Measurements from ENCODE around the gene PRKG1. TPM values are rescaled to one million over a fixed set of nuclear protein-coding genes. Genes with fewer than 3 reads are reported as not detected.

PRKG1 gene
- total and polyA plus RNA-seq, 4 donors, result 0.46 to 5.1 (median 1.5) TPM

DNA sequence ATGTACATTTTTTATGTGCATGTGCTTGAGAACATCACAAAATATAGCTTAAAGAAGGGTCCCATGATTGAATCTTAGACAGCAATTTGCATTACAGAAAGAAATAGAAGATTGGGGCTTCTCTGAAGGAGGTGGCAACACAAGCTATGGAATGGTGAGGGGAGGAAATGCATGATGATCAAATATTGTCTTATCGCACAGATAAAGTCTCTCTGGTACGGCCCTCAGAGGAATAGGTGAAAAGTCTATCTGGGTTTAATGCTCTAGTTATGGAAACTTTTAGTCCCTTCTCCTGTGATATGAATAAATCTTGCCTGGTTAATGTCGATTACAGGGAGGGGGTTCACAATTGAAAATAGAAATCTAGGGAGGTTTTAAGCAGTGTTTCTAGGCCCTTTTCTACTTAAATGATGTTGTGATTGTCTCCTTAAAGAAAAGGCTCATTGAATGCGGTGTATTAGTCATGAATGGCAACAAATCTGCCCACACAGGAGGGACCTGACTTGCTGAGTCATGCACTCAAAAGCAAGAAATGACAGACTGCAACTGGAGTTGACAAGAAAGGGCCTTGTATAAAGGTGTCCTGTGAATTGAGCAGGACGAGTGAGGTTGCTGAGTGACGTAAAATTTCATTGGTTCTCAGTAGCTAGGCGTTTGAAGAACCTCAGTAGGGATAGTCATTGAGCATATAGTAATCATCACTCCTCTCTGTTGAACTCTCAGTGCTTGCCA is 758.5 kb downstream of the PRKG1 start:
- no peaks in the 10 kb centered on the region for H3K4me1 ChIP-seq (ENCODE audit: control insufficient read depth in 4 of 4, insufficient read depth in 4 of 4, low read length in 3 of 4)
- no peaks in the 10 kb centered on the region for H3K36me3 ChIP-seq (ENCODE audit: control insufficient read depth in 4 of 4, insufficient read depth in 3 of 4, low read depth in 1 of 4, low read length in 3 of 4)
- WGBS, result 79% methylated on average over 7 of the region's 7 CpGs
- DNase-seq (ENCODE audit: low spot score), result no peak
- peaks cover 0 to 11% (median 0%) of the 10 kb centered on the region in 4 donors for H3K9me3 ChIP-seq (ENCODE audit: control insufficient read depth in 4 of 4, low read length in 3 of 4)
- no peak for TF ChIP-seq EGR1 (IDR thresholded peaks at IDR 0.05; ENCODE audit: low read depth in 2 of 2)
- TF ChIP-seq, protein P1, sequence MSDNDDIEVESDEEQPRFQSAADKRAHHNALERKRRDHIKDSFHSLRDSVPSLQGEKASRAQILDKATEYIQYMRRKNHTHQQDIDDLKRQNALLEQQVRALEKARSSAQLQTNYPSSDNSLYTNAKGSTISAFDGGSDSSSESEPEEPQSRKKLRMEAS (IDR thresholded peaks at IDR 0.05), result no peak
- TF ChIP-seq HNF4G (IDR thresholded peaks at IDR 0.05), result no peak
- TF ChIP-seq, protein P2, sequence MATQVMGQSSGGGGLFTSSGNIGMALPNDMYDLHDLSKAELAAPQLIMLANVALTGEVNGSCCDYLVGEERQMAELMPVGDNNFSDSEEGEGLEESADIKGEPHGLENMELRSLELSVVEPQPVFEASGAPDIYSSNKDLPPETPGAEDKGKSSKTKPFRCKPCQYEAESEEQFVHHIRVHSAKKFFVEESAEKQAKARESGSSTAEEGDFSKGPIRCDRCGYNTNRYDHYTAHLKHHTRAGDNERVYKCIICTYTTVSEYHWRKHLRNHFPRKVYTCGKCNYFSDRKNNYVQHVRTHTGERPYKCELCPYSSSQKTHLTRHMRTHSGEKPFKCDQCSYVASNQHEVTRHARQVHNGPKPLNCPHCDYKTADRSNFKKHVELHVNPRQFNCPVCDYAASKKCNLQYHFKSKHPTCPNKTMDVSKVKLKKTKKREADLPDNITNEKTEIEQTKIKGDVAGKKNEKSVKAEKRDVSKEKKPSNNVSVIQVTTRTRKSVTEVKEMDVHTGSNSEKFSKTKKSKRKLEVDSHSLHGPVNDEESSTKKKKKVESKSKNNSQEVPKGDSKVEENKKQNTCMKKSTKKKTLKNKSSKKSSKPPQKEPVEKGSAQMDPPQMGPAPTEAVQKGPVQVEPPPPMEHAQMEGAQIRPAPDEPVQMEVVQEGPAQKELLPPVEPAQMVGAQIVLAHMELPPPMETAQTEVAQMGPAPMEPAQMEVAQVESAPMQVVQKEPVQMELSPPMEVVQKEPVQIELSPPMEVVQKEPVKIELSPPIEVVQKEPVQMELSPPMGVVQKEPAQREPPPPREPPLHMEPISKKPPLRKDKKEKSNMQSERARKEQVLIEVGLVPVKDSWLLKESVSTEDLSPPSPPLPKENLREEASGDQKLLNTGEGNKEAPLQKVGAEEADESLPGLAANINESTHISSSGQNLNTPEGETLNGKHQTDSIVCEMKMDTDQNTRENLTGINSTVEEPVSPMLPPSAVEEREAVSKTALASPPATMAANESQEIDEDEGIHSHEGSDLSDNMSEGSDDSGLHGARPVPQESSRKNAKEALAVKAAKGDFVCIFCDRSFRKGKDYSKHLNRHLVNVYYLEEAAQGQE (IDR thresholded peaks at IDR 0.05), result no peak
- no peak for TF ChIP-seq RAD21 (IDR thresholded peaks at IDR 0.05)
- TF ChIP-seq, protein P3, sequence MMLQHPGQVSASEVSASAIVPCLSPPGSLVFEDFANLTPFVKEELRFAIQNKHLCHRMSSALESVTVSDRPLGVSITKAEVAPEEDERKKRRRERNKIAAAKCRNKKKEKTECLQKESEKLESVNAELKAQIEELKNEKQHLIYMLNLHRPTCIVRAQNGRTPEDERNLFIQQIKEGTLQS (IDR thresholded peaks at IDR 0.05), result no peak
- no peak for TF ChIP-seq FOXA2 (IDR thresholded peaks at IDR 0.05)
- TF ChIP-seq JUND (IDR thresholded peaks at IDR 0.05), result no peak
- H3K4me3 ChIP-seq (ENCODE audit: low read depth in 1 of 3, low read length in 3 of 3), result no peak overlapping the region
- no peak overlapping the region for H3K27ac ChIP-seq (ENCODE audit: low read depth in 1 of 2, low read length in 2 of 2)
- no peak overlapping the region for H3K9ac ChIP-seq (ENCODE audit: low read depth in 1 of 2, low read length in 2 of 2)
- H3K27me3 ChIP-seq (ENCODE audit: control insufficient read depth in 4 of 4, insufficient read depth in 4 of 4, low read length in 3 of 4), result no peaks in the 10 kb centered on the region

DNA sequence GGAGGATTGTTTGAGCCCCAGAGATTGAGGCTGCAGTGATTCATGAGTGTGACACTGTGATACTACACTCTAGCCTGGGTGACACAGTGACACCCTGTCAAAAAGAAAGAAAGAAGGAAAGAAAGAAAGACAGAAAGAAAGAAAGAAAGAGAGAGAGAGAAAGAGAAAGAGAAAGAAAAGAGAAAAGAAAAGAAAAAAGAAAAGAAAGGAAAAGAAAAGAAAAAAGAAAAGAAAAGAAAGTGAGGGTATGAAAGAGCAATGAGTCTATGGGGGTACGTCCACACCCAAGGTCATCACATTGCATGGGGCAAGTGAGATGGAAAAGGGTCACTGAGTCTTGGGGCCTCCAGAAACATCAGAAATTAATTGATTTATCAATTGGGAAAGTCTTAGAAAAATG is 760.3 kb downstream of the PRKG1 start:
- Histone ChIP-seq H3K36me3 (ENCODE audit: control insufficient read depth in 4 of 4, insufficient read depth in 3 of 4, low read depth in 1 of 4, low read length in 3 of 4) (no peaks in the 10 kb centered on the region), H3K9ac (ENCODE audit: low read depth in 1 of 2, low read length in 2 of 2) (no peak overlapping the region), H3K4me1 (ENCODE audit: control insufficient read depth in 4 of 4, insufficient read depth in 4 of 4, low read length in 3 of 4) (no peaks in the 10 kb centered on the region), H3K27ac (ENCODE audit: low read depth in 1 of 2, low read length in 2 of 2) (no peak overlapping the region), H3K4me3 (ENCODE audit: low read depth in 1 of 3, low read length in 3 of 3) (no peak overlapping the region), H3K9me3 (ENCODE audit: control insufficient read depth in 4 of 4, low read length in 3 of 4) (peaks cover 0 to 11% (median 0%) of the 10 kb centered on the region in 4 donors), H3K27me3 (ENCODE audit: control insufficient read depth in 4 of 4, insufficient read depth in 4 of 4, low read length in 3 of 4) (no peaks in the 10 kb centered on the region)
- TF ChIP-seq EGR1 (IDR thresholded peaks at IDR 0.05; ENCODE audit: low read depth in 2 of 2), result no peak
- no peak for TF ChIP-seq FOXA1 (IDR thresholded peaks at IDR 0.05)
- TF ChIP-seq, protein P3 (IDR thresholded peaks at IDR 0.05), result no peak
- no peak for TF ChIP-seq YY1 (IDR thresholded peaks at IDR 0.05)
- 72% methylated on average over 1 of the region's 1 CpG for WGBS
- DNase-seq (ENCODE audit: low spot score), result no peak

DNA sequence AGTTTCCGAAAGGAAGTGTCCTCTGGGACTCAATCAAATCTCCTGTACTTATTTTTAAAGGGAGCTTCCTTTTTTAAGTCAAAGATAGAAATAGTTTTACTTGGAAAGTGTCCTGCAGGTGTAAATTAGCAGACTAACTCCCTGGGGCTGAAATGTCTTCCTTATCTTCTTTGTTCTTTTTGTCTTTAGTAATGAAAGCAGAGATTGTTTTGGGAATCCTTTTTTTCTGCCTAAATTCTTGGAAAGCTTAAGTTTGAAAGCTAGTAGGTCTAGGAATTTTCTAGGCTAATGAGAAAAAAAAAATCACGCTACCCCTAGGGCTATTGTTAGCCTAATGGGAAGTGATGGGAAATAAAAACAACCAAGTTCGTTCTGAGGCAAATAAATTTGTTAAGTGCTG is 764.2 kb downstream of the PRKG1 start:
- Histone ChIP-seq H3K36me3 (ENCODE audit: control insufficient read depth in 4 of 4, insufficient read depth in 3 of 4, low read depth in 1 of 4, low read length in 3 of 4) (no peaks in the 10 kb centered on the region), H3K4me3 (ENCODE audit: low read depth in 1 of 3, low read length in 3 of 3) (no peak overlapping the region), H3K27ac (ENCODE audit: low read depth in 1 of 2, low read length in 2 of 2) (no peak overlapping the region), H3K9ac (ENCODE audit: low read depth in 1 of 2, low read length in 2 of 2) (no peak overlapping the region), H3K4me1 (ENCODE audit: control insufficient read depth in 4 of 4, insufficient read depth in 4 of 4, low read length in 3 of 4) (no peaks in the 10 kb centered on the region), H3K9me3 (ENCODE audit: control insufficient read depth in 4 of 4, low read length in 3 of 4) (peaks cover 0 to 14% (median 0%) of the 10 kb centered on the region in 4 donors), H3K27me3 (ENCODE audit: control insufficient read depth in 4 of 4, insufficient read depth in 4 of 4, low read length in 3 of 4) (no peaks in the 10 kb centered on the region)
- no peak for DNase-seq (ENCODE audit: low spot score)
- WGBS, result 38% methylated on average over 3 of the region's 3 CpGs
- TF ChIP-seq, protein P3 (IDR thresholded peaks at IDR 0.05), result no peak
- TF ChIP-seq FOXA1 (IDR thresholded peaks at IDR 0.05), result no peak
- TF ChIP-seq, protein P4, sequence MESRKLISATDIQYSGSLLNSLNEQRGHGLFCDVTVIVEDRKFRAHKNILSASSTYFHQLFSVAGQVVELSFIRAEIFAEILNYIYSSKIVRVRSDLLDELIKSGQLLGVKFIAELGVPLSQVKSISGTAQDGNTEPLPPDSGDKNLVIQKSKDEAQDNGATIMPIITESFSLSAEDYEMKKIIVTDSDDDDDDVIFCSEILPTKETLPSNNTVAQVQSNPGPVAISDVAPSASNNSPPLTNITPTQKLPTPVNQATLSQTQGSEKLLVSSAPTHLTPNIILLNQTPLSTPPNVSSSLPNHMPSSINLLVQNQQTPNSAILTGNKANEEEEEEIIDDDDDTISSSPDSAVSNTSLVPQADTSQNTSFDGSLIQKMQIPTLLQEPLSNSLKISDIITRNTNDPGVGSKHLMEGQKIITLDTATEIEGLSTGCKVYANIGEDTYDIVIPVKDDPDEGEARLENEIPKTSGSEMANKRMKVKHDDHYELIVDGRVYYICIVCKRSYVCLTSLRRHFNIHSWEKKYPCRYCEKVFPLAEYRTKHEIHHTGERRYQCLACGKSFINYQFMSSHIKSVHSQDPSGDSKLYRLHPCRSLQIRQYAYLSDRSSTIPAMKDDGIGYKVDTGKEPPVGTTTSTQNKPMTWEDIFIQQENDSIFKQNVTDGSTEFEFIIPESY (IDR thresholded peaks at IDR 0.05), result no peak
- TF ChIP-seq, protein P1 (IDR thresholded peaks at IDR 0.05), result no peak
- TF ChIP-seq HNF4A (conservative IDR thresholded peaks at IDR 0.05), result no peak
- TF ChIP-seq YY1 (IDR thresholded peaks at IDR 0.05), result no peak
- no peak for TF ChIP-seq FOXA2 (IDR thresholded peaks at IDR 0.05)
- TF ChIP-seq RAD21 (IDR thresholded peaks at IDR 0.05), result no peak
- no peak for TF ChIP-seq TAF1 (conservative IDR thresholded peaks at IDR 0.05)
- no peak for TF ChIP-seq SP1 (IDR thresholded peaks at IDR 0.05)
- no peak for TF ChIP-seq JUND (IDR thresholded peaks at IDR 0.05)
